ENCODE results near the gene SPTB.
A peak's percentile ranks its signal among the peaks of the same experiment; 100 is the strongest.
"Not testable (repeated sequence)": the region's sequence is repeated elsewhere in the genome, so short reads cannot be mapped to it uniquely, and the experiment has no call there.

The SPTB gene

GRCh38 chr14:64815257-64815656 lies 64.5 kb downstream of the SPTB start:
- no peak for DNase-seq

DNA sequence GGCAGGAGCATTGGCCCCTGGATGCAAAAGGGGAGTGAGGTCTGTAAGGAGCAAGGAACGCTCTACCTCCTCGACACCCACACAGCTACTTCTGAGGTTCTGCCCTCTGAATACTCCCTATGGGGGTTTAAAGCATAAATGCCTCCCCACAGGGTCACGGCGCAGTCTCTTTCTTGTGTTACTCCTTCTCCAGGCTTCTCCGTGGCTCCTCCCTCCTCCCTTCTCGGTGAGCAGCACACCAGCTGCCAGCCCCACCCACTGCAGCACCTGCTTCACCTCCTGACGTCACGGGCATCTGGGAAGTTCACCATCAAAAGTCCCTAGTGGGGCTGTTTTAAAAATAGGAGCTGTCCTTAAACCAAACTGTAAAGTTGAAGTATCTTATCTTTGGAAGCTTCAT lies 67.3 kb downstream of the SPTB start:
- no peak for DNase-seq

- no peak for DNase-seq
Measured at GRCh38 chr14:64811676-64812075, 68.0 kb downstream of the SPTB start.

DNA sequence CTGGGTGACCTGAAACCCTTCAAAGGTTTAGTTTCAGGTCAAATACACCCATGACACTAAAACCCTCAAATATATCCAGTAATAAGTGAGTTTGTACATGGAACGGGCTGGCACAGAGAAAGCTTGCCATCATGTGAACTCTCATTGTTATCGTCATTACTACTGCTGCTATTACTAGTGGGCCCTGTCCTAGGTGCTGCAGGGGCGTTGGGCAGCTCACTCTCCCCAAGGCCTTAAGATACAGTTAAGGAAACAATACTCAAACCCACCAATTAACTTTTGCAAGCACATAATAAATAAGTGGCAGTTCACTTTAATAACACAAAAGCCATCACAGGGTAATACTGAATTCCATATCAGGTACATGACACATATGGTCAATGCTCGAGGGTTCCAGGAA lies 71.3 kb downstream of the SPTB start:
- no peak for DNase-seq

DNA sequence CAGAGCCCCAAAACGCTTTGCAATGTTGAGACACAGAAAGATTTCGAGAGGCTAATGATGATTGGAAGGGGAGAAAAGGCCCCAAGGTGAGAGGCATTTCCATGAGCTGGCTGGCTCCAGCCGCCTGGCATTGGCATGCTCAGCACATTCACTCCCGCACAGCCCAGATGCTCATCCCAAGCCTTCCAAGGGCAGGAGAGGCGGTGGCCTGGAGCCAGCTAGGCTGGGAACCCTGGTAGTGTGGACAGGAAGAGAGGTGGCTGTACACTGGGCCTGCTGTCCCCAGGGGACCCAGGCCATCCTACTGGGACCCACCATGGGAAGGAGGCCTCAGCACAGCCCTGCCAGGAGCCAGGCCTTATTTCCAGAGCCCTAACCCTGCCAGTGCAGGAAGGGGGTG lies 72.2 kb downstream of the SPTB start:
- DNase-seq, result no peak

DNA sequence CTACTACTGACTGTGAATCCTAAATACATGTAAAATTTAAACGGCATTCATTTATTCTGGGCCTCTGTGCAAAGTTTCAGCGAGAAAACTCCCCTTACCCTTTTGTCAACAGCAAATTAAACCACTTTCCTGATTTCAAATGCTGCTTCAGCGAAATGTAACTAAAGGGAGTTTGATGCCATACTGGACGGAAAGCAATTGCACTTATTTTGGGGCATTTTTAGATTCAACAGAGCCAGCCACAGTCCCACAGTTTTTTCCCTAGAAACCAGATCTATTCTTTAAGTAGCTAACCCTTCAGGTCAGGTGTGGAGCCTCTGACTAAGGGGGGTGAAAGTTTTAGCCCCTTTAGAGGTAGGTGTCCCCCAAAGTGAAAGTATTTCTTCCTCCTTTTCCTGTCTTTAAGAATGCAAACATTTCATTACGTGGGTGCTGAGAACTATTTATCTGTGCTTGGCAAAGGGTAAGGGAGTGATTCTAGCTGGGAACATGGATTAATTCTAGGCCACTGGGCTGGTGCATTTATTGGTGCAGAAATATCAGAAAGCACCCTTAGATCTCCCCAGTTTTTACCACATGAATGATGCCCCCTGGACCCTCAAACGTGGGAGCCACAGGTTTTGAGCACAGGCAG lies 72.7 kb downstream of the SPTB start:
- DNase-seq, result no peak

DNA sequence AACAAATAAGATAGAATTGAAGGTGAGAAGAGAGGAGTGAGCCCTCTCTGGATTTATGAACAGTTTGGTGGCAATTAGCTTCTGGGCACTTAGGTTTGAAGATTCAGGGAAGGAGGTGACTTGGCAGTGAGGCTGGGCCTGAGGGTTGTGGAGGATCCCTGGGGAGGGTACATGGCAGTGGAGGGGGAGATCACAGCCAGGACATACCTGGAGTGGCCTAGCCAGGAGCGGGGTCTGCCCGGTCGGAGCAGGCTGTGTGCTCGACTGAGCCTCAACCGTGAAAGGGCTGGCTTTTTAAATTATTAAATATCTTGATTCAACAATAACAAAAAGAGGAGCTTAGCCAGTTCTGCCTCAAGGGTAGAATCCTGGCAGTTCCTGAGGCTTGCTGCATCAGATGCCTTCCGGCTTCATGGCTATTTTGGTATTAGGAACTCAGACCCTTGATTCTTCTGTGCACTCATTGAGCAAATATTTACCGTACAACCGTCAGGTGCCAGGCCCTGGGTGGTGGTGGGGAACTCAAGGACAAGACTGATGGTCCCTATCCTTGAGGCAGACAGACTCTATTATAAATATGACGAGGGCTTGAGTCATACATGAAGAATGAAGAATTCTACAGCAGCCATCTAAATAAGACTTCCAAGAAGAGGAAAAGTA lies 73.4 kb downstream of the SPTB start:
- peak; percentile 67 for DNase-seq

DNA sequence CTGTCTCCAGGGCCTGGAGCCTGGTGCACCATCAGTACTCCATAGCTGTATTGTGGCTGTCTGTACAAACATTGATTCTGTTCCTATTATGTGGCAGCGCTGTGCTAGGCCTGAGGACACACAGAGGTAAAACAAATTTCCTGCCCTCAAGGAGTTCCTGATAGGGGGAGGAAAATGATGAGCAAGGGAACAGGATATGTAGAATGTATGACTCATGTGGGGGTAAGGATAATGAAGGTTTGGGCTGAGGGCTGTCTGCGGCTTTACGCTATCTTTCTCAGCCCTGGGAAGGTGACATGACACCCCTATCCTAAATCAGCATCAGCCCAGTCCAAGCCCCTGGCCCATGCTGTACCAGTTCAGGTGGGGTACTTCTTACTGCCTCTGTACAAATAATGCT lies 74.1 kb downstream of the SPTB start:
- DNase-seq, result not testable (repeated sequence)

GRCh38 chr14:64804754-64805260 lies 74.9 kb downstream of the SPTB start:
- no peak for DNase-seq

DNA sequence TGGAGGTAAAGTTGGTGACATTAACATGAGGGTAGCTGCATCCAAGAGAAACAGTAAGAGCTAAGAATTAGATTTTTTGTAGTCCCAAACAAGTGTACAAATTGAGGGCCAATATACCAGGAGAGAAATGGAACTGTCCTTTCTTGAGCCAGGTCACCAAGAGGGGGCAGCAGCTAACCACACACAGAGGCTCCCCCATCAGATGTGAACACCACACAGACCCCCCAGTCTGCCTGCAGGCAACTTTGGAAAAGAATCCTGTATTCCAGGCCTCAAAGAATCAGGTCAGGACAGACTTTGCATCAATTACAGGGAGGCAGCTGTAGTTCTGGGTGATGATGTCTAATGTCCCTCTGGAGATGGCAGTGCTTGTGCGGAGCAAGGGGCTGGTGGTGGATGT lies 77.9 kb downstream of the SPTB start:
- DNase-seq, result peak; percentile 55

GRCh38 chr14:64801046-64801445 lies 78.7 kb downstream of the SPTB start:
- DNase-seq, result no peak

DNA sequence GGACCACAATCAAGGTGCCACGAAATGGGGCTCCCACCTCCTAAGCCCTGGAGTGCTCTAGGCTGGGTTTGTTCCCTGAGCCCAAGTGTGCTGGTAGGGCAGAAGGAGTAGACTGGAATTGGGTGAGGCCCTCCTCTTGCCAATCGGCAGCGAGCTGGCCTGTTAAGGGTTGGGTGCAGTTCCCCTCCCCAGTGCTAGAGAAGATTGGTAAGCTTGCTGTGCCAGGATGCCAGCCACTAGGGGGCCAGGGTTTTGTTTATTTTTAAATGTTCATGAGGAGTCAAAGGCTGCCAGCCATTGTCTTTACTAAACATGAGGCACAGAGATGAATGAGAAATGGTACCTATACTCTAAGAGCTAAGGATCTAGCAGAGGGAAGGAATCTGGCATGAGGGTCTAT lies 79.7 kb downstream of the SPTB start:
- peak; percentile 44 for DNase-seq

DNA sequence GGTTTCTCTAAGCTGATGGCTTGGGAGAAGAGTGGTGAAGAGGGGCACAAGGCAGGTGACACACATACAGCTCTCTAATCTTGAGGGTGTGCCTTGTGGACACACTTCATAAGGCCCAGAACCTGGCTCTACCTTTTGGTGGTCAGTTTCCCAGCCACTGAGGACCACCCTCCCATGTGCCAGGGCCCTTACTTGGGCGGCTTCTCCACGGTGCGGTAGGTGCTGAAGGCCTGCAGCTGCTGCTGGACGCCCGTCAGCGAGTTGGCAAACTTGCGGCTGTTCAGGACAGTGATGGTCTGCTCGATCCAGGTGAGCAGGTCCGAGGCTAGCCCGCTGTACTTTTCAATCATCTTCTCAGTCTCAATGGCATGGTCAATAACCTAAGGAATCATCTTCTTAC lies 80.2 kb downstream of the SPTB start:
- no peak for DNase-seq

GRCh38 chr14:64796369-64796768 lies 83.3 kb downstream of the SPTB start:
- no peak for DNase-seq

- DNase-seq, result no peak
Measured at GRCh38 chr14:64795921-64796320, 83.8 kb downstream of the SPTB start.

DNA sequence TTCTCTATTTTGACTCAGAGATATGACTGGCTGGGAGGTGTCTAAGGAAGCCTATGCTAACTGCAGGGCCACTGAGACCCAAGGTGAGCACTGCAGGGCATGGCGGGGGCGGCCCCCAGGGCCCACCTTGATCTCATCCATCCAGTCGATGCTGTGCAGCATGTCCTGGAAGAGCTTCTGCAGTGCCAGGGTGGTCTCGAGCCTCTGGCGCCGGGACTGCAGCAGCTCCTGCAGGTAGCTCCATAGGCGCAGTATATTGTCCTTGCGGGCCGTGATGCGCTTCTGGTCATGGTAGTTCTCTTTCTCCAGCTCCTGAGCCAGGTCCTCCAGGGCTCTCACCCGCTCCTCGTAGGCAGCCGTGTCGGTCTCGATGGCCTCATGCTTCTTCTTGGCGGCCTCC lies 84.5 kb downstream of the SPTB start:
- no peak for DNase-seq

DNA sequence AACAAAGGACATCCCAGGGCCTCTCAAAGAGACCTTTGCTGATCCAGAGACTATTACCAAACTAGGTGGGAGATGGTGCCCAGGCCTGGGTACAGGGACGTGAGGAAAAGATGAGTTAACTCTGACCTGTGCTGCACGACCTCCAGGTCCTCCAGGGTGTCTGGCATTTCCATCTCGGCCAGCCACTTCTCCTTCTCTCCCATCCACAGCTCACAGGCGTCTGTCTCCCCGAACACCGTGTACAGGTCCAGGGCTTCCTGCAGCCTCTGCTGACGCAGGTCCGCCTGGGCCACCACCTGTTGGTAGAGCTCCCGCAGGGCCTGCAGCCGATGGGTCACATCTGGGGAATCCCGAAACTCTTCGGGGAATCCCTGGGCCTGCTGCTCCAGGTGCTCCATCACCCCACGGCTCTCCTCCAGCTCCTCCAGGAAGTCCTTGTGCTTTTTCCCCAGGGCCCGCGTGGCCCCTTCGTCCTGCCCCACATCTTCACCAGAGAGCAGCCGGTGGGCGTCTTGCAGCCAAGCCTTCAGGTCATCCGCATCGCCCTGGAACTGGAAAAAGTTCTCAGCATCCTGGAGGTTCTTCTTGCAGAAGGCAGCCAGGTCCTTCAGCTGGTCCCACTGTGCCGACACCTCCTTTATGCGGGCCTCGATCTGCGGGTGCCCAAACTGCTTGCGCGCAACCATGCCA lies 86.7 kb downstream of the SPTB start:
- no peak for DNase-seq

DNA sequence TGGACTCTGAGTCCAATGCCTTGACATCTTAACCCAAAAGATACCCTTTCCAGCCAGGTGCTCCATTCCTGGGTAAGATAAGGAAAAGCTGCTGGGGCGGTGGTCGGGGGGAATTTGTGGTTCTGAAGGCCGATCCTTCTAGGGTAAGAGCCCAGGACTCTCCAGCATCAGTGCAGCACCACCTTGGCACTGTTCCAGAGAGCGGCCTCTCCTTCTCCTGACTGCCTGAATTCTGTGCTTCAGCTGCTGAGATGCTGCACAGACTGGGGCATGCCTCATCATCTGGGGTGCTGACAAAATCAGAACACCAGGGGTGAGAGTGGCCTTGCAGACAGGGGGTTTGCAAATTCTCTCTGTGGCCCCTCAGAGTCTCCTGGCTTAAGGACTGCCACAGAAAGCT lies 87.5 kb downstream of the SPTB start:
- DNase-seq, result no peak

DNA sequence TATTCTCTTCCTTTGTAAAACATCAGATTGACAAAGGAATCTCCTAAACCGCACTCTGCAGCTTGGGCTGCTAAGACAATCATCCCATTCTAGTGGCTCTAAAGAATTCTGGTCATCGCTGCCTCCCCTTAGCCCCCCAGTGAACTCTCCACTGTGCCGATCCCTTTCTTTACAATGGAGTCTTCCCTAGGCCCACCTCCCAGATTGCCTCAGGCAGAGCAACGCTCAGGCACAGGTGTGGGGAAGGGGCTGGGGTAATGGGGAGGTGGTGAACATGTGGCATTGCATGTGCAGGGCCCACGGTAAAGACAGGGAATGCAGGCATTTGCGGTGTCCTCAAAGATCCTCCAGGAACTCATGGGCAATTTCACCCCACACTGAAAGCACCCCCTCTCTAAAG lies 89.2 kb downstream of the SPTB start:
- DNase-seq, result no peak

- DNase-seq, result no peak
Measured at GRCh38 chr14:64789696-64790095, 90.0 kb downstream of the SPTB start.

DNA sequence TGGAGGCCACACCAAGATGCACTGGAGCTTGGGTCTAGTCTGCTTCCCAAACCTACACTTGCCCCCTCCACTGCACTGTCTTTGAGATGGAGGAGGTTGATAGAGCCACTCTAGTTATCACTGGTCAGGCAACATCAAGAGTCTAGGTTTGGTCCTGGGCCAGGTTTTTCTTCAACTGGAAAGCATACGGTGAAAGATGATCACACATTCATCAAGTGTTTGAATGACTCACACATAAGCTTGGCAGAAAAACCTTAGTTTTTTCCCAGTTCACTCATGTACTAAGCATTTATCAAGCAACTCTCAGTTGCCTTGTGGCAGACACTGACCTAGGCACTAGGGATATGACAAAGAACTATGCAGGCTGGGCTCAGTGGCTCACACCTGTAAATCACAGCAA lies 91.0 kb downstream of the SPTB start:
- DNase-seq, result no peak

GRCh38 chr14:64787619-64788018 lies 92.1 kb downstream of the SPTB start:
- no peak for DNase-seq

DNA sequence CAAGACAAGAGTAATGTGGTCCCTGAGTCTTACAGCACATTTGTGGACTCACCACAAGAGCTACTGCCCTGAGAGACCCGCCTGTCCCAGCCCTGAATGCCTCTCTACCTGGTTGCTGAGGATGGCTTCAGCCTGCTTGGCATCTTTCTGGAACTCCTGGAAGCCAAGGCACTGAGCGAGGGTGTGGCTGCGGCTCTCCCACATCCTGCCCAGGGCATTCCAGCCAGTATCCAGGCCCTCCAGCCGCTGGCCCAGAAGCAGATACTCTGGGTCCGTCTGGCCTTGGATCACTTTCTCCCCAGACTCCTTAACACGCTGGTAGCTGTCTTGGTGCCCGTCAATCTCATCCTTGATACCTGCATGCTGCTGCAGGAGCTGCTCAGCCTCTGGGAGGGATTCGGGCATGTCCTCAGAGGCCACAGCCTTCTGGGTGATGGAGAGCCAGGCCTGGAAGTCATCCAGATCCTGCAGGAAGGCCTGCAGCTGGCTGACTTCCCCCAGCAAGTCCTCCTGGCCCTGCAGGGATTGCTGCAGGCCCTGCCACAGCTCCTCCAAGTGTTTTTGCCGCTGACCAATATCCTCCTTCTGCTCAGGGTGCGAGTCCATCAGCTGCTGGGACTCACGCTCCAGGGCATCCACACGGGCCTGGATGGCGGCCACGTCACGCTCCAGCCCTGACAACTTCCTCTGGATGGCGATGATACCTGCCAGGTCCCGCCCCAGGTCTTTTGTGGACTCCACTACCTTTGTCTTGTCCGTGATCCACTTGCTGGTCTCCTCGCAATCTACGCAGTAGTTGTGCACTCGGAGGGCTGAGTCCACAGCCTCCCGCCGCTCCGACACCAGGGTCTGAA lies 93.2 kb downstream of the SPTB start:
- DNase-seq, result no peak
